ENCODE results near the gene SYNGR4. TPM values are rescaled to one million over a fixed set of nuclear protein-coding genes. Genes with fewer than 3 reads are reported as not detected.

The SYNGR4 gene
- total RNA-seq, 4 donors from 2014 or later: not detected

GRCh38 chr19:48424694-48425219 is 60.6 kb downstream of the SYNGR4 start:
- Histone ChIP-seq H3K4me1 (peaks cover 4% of the 10 kb centered on the region), H3K27me3 (no peaks in the 10 kb centered on the region), H3K27ac (no peak overlapping the region), H3K4me3 (no peak overlapping the region), H3K9me3 (no peaks in the 10 kb centered on the region), H3K36me3 (no peaks in the 10 kb centered on the region)
- WGBS: 54% methylated on average over 8 of the region's 8 CpGs
- no peak for TF ChIP-seq EP300 (IDR thresholded peaks at IDR 0.05)
- TF ChIP-seq CTCF (IDR thresholded peaks at IDR 0.05): no peak
- no peak for TF ChIP-seq POLR2A (IDR thresholded peaks at IDR 0.05)
- no peak for TF ChIP-seq POLR2AphosphoS5 (IDR thresholded peaks at IDR 0.05)
- DNase-seq (ENCODE audit: low spot score in 2 of 2): no peak

Other genes with a start within 250 kb of the SYNGR4 start
- gene LIG1, start 194.0 kb upstream of the SYNGR4 start, total RNA-seq: 10 to 100 TPM; 30.0 to 66.1 (median 44.4) TPM
- gene ZSWIM9, start 193.7 kb upstream of the SYNGR4 start, total RNA-seq: 1 to 10 TPM; 2.2 to 5.0 (median 4.0) TPM
- gene CARD8, start 108.5 kb upstream of the SYNGR4 start, total RNA-seq: 10 to 100 TPM; 11.5 to 40.6 (median 18.7) TPM
- not detected for gene ZNF114, start 94.3 kb upstream of the SYNGR4 start, total RNA-seq
- 10 to 100 TPM in 3 of 4 donors, 1 to 10 TPM in 1; 9.3 to 22.5 (median 13.2) TPM for gene EMP3, start 38.8 kb upstream of the SYNGR4 start, total RNA-seq
- gene TMEM143, start 427 bp upstream of the SYNGR4 start, total RNA-seq: 10 to 100 TPM in 2 of 4 donors, 1 to 10 TPM in 2; 7.8 to 14.7 (median 9.3) TPM
- 10 to 100 TPM; 77.3 to 94.1 (median 87.7) TPM for gene KDELR1, start 27.2 kb downstream of the SYNGR4 start, total RNA-seq
- gene GRIN2D, start 29.3 kb downstream of the SYNGR4 start, total RNA-seq: 1 to 10 TPM in 2 of 4 donors, under 1 TPM in 2; 0.38 to 1.4 (median 0.94) TPM
- gene GRWD1, start 81.6 kb downstream of the SYNGR4 start, total RNA-seq: 10 to 100 TPM; 24.5 to 53.4 (median 40.1) TPM
- gene KCNJ14, start 91.2 kb downstream of the SYNGR4 start, total RNA-seq: 1 to 10 TPM; 4.2 to 4.7 (median 4.6) TPM
- 10 to 100 TPM; 54.9 to 86.5 (median 63.2) TPM for gene CYTH2, start 105.0 kb downstream of the SYNGR4 start, total RNA-seq
- gene LMTK3, start 147.5 kb downstream of the SYNGR4 start, total RNA-seq: 1 to 10 TPM; 1.3 to 3.5 (median 1.6) TPM
- gene SULT2B1, start 187.8 kb downstream of the SYNGR4 start, total RNA-seq: 100 to 1,000 TPM in 2 of 4 donors, 10 to 100 TPM in 2; 26.0 to 162 (median 122) TPM
- gene SPACA4, start 242.4 kb downstream of the SYNGR4 start, total RNA-seq: 1 to 10 TPM; 2.1 to 3.6 (median 2.8) TPM